Measurements from ENCODE around the gene ATN1.
"Not testable (repeated sequence)": the region's sequence is repeated elsewhere in the genome, so short reads cannot be mapped to it uniquely, and the experiment has no call there.

ATN1 gene

GRCh38 chr12:6927379-6928021 lies at the start of gene ATN1:
Gene ATN1 (plus strand): TSS chr12:6927959. CDS start chr12:6934002, 6,043 bp downstream.
- DNase-seq: no peak

DNA sequence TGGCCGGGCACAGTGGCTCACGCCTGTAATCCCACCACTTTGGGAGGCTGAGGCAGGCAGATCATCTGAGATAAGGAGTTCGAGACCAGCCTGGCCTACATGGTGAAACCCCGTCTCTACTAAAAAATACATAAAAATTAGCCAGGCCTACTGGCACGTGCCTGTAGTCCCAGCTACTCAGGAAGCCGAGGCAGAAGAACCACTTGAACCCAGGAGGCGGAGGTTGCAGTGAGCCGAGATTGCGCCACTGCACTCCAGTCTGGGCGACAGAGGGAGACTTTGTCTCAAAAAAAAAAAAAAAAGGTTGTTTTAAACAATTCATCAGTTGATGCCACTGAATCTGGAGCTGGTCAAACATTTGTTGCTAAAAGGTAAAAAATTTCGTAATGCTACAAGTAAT lies 47.9 kb upstream of the ATN1 start:
- not testable (repeated sequence) for DNase-seq

DNA sequence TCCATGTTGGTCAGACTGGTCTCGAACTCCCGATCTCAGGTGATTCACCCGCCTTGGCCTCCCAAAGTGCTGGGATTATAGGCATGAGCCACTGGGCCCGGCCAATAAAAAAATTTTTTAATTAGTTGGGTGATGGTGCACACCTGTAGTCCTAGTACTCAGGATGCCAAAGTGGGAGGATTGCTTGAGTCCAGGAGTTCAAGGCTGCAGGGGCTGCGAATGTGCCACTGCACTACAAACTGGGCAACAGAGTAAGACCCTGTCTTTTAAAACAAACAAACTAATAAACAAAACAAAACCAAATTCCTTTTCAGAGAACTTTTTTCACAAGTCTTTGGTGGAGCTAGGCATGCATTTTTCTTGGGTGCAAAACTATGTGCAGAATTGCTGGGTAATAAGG lies 44.5 kb upstream of the ATN1 start:
- DNase-seq: no peak

DNA sequence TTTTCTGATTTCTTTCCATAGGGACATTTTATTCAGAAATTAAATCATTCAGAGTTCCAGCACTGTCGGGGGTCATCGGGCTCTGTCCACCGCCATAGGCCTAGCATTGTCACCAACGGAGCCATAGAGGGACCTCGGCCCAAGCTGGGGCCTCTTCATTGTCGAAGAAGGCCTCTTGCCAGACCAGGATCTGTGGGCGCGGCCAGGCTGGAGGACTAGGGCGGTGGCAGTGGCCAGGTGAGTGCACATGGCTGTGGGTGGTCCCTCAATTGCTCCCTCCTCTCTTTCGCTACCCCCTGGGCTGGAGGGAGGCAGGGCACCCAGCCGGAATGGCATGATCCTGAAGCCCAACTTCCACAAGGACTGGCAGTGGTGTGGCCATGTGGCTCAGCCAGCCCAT lies 44.1 kb upstream of the ATN1 start:
- DNase-seq: no peak

DNA sequence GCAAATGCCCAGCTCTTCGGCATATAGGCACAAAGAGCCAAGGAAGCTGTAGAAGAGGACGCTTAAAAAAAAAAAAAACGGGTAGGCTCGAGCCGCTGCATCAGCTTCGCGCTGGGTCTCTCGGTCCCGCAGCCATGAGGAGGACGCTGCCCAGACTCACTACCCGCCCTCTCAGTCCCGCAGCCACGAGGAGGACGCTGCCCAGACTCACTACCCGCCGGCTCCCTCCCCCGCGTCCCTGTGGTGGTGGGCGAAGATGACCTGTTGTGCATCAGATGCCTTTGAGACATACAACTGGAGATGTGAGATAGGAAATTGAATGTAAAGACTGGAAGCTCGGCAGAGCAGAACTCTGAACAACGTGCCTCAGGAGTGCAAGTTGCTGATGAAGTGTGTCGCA lies 43.2 kb upstream of the ATN1 start:
- no peak for DNase-seq

DNA sequence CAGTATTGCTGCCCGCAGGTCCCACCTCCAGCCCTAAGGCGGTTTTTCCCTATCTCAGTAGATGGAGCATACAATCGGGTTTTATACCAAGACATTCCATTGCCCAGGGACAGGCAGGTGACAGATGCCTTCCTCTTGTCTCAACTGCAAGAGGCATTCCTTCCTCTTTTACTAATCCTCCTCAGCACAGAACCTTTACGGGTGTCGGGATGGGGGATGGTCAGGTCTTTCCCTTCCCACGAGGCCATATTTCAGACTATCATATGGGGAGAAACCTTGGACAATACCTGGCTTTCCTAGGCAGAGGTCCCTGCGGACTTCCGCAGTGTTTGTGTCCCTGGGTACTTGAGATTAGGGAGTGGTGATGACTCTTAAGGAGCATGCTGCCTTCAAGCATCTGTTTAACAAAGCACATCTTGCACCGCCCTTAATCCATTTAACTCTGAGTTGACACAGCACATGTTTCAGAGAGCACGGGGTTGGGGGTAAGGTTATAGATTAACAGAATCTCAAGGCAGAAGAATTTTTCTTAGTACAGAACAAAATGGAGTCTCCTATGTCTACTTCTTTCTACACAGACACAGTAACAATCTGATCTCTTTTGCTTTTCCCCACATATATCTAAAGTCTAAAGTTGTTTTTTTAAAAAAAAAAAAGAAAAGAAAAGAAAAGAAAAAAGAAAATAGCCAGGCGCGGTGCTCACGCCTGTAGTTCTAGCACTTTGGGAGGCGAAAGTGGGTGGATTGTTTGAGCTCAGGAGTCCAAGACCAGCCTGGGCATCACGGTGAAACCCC lies 41.4 kb upstream of the ATN1 start:
- DNase-seq: not testable (repeated sequence)

DNA sequence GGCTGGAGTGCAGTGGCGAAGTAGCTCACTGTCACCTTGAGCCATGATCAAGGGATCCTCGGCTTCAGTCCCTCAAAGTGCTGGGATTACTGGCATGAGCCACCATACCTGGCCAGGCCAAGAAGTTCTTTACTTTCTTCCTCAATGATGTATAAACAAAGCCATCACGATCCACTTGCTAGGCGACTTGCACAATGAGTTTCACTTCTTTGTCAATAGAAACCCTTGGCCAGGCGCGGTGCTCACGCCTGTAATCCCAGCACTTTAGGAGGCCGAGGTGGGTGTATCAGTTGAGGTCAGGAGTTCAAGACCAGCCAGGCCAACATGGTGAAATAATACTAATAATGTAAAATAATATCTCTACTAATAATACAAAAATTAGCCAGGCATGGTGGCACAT lies 40.3 kb upstream of the ATN1 start:
- DNase-seq: no peak

DNA sequence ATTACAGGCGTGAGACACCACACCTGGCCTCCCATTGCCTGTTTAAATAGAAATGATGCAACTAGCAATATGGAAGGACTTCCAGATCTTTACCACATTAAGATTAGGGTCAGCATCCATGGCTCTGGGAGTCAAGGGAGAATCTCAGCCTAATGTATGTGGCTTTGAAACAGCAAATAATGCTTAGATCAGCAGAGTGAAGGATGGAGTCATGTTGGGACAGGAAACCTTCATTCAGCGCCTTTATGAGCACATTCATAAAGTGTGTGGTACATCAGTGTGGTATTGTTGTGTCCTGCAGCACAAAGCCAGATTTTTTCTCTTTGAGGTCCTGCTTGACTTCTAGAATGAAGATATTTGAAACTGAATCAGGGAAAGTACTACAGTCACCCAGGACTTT lies 39.4 kb upstream of the ATN1 start:
- DNase-seq: no peak

- DNase-seq: not testable (repeated sequence)
Observed at GRCh38 chr12:6888794-6889193, 39.0 kb upstream of the ATN1 start.

DNA sequence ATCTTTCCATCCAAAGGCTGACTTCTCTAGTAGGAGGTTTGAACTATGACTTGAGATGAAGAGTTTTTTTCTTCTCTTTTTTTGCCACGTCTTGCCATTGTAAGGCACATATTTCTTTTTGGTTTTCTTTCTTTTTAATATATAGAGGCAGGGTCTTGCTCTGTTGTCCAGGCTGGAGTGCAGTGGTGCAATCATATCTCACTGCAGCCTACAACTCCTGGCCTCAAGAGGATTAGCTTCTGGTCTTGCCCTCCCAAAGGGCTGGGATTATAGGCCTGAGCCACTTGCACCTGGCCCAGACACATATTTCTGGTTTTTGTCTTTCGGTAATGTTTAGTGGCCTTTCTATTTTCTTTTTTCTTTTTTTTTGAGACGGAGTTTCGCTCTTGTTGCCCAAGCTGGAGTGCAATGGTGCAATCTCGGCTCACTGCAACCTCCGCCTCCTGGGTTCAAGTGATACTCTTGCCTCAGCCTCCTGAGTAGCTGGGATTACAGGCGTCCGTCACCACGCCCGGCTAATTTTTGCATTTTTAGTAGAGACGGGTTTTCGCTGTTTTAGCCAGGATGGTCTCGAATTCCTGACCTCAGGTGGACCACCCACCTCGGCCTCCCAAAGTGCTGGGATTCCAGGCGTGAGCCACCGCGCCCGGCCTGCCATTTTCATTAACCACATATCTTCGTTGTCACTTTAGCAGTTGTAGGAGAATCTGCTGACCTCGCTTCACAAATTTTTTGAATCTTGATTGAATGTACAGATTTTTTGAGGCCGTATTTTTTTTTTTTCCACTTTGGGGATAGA lies 37.8 kb upstream of the ATN1 start:
- not testable (repeated sequence) for DNase-seq

DNA sequence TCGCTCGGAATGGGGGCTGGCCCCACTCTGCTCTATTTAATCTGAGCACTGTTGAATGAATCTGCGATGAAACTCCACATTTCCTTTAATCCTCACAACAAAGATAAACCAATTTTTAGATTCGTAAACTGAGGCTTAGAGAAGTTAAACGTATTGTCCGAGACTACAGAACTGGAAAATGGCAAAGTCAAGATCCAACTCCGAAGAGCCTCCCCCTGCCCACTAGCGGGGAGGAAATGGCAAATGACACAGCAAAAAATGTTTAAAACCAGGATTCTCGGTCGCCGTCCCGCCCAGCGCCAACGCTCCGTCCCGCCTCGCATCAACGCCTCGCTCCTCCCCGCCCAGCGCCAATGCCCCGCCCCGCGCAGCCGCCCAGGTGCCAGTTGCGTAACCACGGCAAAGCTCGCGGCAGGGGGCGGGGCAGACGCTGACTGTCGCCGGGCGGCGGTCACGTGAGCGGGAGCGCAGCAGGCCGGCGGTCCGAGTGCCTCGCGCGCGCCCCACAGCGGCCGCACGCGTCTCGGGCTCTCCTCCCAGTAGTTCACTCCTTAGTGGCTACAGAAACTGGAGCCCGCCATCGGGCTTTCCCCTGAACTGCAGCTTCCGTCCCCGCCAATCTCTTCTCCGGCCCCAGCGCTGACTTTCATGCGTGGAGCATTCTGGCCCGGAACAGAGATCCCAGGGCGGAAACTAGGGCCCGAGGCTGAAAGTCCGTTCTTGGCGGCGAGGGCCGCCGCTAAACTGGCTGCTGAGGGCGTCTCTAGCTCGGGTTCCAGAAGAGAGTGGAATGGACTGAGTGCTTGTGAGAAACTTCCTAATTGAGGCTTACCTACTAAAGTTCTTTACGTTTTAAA lies 36.7 kb upstream of the ATN1 start:
- DNase-seq: peak; percentile 86

DNA sequence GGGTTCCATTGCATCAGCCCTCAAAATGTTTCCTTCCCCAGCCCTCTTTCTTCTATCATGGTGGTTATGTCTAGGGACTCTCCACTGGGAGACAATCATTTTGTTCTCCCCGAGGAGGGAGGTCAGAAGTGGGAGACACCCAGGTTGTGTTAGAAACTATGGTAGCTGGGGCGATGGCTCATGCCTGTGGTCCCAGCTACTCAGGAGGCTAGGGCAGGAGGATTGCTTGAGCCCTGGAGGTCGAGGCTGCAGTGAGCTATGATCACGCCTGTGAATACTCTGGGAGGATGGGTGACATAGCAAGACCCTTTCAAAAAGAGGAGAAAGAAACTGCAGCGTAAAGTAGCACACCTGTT lies 36.1 kb upstream of the ATN1 start:
- DNase-seq: no peak

DNA sequence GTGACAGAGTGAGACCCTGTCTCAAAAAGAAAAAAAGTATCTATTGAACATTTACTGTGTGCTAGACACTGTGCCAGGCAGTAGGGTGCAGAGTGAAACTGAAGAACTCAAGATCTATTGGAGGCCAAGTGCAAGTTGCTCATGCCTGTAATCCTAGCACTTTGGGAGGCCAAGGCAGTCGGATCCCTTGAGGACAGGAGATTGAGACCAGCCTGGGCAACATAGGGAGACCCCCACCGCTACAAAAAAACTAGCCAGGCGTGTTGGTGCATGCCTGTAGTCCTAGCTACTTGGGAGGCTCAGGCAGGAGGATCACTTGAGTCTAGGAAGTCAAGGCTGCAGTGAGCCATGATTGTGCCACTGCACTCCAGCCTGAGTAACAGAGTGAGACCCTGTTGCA lies 35.1 kb upstream of the ATN1 start:
- DNase-seq: not testable (repeated sequence)

DNA sequence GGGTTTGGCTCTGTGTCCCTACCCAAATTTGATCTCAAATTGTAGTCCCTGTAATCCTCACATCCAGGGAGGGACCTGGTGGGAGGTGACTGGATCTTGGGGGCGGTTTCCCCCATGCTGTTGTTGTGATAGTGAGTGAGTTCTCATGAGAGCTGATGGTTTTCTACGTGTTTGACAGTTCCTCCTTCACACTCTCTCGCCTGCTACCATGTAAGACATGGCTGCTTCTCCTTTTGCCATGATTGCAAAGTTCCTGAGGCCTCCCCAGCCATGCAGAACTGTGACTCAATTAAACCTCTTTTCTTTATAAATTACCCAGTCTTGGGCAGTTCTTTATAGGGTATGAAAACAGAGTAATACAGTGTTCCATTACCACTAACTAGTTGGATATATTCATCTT lies 33.4 kb upstream of the ATN1 start:
- no peak for DNase-seq

GRCh38 chr12:6896846-6897435 lies 30.8 kb upstream of the ATN1 start:
- DNase-seq: no peak

- DNase-seq: no peak
Observed at GRCh38 chr12:6899427-6899826, 28.3 kb upstream of the ATN1 start.

DNA sequence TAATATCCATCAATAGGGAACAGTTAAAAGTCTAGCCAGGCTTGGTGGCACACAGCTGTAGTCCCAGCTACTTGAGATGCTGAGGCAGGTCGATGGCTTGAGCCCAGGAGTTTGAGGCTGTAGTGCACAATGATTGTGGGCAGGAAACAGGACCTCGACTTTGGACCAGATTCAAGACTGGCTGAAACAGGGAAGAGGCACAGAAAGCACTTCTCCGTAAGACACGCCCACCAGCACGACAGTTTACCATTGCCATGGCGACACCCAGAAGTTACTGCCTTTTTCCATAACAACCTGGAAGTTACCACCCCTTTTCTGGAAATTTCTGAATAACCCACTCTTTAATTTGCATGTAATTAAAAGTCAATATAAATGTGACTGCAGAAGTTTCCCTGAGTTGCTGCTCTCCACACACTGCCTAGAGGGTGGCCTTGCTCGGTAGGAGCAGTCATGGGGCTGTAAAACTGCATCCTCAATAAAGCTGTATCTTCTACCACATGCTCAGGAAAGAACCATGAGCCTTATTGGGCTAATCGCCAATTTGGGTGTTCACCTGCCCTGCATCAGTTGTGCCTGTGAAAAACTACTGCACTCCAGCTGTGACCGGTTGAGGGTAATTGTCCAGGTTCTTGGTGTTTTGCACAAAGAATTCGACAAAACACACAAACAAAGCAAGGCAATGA lies 27.8 kb upstream of the ATN1 start:
- DNase-seq: peak; percentile 73

GRCh38 chr12:6902448-6902847 lies 25.3 kb upstream of the ATN1 start:
- DNase-seq: no peak

DNA sequence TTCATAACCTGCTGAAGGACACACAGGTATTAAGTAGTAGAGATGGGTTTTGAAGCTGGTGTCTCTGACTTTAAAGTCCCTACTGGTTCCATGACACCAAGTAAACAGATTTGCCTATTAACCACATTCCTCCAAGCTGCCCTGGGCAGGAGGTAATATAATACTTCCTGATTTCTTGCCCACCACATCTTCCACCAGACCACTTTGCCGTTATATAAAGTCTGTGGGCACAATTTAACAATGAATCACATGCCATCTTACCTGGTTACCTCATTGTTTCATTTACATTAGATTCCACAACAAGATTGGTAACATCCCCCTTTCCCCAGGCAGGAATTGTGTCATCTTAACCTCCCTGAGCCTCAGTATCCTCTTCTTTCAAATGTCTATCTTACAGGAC lies 24.0 kb upstream of the ATN1 start:
- no peak for DNase-seq

- peak; percentile 90 for DNase-seq
Observed at GRCh38 chr12:6904280-6905276, 23.2 kb upstream of the ATN1 start, which contains the start of gene LRRC23. Gene LRRC23 (plus strand): TSS chr12:6904822. CDS start chr12:6905634, 812 bp downstream.
